Activated CD8-positive, alpha-beta memory T cell treated with anti-CD3 and anti-CD28 coated beads for 36 hours (primary cell): Measurements from ENCODE around the gene RAPGEF5. TPM values are rescaled to one million over a fixed set of nuclear protein-coding genes. Genes with fewer than 3 reads are reported as not detected.
"Not testable (repeated sequence)": the region's sequence is repeated elsewhere in the genome, so short reads cannot be mapped to it uniquely, and the experiment has no call there.

Source experiments
- CTCF ChIA-PET: fragments of 350-600 bp; sonication (Branson Sonifier 250); formaldehyde crosslinking; loops from one replicate; lab custom pipeline; 2021; ENCODE audit warnings: antibody characterized with exemption; lab: Charles Lee
- POLR2A ChIA-PET: fragments of 350-600 bp; sonication (Branson Sonifier 250); formaldehyde crosslinking; loops from one replicate; lab custom pipeline; 2021; ENCODE audit warnings: antibody characterized with exemption; lab: Charles Lee
- total RNA-seq, 2 experiments: library from RNA; stranded (reverse); gene quantifications; one replicate each; pipeline ENCODE4 v1.2.3, GENCODE V29; 2021

The RAPGEF5 gene
- total RNA-seq, 2 experiments from 2014 or later = 0.46 to 0.80 TPM

DNA sequence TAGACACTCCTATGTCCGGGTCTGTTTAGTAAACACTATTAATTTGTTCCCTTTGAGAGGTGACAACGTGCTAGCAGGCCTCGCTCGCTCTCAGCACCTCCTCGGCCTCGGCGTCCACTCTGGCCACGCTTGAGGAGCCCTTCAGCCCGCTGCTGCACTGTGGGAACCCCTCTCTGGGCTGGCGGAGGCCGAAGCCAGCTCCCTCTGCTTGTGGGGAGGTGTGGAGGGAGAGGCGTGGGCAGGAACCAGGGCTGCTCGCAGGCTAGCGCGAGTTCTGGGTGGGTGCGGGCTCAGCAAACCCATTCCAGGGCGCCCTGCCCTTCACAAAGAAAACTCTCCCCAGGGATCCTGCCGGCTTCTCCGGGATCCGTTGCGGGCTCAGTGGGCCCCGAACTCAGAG, 266.8 kb downstream of the RAPGEF5 start:
- CTCF ChIA-PET = interaction anchor here (1.1 kb wide), 1 partner anchor 20 kb away, joined by 6 read pairs; no protein-coding TSS in a partner anchor

DNA sequence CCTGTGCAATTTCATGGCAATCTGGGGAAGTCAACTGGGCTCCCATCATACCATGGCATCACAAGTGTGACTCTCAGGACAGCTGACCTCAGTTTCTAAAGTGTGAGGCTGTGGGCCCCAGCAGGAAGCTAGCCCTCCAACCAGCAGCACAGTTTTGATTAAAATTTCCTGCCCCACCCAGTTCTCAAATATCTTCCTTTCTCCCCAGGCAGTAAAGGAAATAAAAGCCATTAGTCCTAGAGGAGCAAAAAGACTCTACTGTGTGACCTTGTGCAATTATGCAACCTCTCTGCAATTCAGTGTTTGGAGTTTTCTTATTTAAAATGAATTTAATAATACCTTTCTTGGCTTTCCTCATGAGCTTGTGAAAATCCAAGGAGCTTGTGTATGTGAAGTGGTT, 268.1 kb downstream of the RAPGEF5 start:
- ChIA-PET CTCF (interaction anchor here (1.1 kb wide), 2 partner anchors 14 to 21 kb away, joined by 4 to 6 read pairs; no protein-coding TSS in a partner anchor), POLR2A (no interaction called here)

More for the DNA sequence above, 266.8 kb downstream of the RAPGEF5 start:
- POLR2A ChIA-PET = no interaction called here

DNA sequence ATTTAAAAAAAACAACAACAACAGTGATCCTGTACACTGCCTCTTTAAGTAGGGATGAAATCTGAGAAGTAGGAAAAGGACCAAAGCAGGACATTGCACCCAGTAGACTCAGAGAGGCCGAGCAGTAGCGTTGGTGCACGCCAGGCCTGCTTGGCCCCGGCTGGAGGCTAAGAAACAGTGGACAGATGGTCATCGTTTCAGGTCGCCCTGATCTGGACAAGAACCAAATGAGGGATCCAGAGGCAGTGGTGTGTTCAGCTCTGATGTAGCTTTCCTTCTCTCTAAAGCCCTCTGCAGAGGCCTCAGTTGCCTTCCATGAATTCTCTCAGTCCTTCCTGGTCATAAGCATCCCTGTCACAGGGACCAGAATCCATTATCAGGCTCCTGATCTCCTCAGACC, 269.1 kb downstream of the RAPGEF5 start:
- CTCF ChIA-PET = no interaction called here

DNA sequence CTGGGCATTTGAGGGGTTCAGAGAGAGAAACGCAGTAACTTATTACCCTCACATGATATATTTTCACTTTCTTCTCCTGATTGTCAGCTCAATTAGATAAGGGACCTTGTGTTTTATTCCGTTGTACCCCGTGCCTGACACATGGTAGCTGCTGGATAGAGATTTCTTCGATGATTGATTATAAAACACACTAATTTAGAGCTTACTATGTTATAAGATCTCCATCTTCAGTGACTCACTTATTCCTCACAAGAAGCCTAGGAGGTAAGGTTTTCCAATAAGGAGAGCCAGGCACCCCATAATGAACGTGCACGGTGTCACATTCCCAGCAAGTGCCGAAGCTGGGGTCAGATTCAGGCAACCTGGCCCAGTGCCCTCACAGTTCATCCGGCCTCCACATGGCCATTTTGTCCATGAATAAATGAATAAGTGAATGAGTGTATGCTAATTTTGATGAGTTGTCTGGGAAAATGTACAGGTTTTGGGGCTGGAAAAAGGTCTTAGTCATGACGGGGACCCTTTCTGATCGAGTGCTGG, 273.2 kb downstream of the RAPGEF5 start:
- POLR2A ChIA-PET = no interaction called here
- CTCF ChIA-PET = interaction anchor here (0.7 to 2.8 kb wide), 8 partner anchors 12 to 830 kb away, joined by 3 to 16 read pairs (median 4); partner anchors contain the start of gene CDCA7L

More for the DNA sequence above, 269.1 kb downstream of the RAPGEF5 start:
- POLR2A ChIA-PET = no interaction called here

DNA sequence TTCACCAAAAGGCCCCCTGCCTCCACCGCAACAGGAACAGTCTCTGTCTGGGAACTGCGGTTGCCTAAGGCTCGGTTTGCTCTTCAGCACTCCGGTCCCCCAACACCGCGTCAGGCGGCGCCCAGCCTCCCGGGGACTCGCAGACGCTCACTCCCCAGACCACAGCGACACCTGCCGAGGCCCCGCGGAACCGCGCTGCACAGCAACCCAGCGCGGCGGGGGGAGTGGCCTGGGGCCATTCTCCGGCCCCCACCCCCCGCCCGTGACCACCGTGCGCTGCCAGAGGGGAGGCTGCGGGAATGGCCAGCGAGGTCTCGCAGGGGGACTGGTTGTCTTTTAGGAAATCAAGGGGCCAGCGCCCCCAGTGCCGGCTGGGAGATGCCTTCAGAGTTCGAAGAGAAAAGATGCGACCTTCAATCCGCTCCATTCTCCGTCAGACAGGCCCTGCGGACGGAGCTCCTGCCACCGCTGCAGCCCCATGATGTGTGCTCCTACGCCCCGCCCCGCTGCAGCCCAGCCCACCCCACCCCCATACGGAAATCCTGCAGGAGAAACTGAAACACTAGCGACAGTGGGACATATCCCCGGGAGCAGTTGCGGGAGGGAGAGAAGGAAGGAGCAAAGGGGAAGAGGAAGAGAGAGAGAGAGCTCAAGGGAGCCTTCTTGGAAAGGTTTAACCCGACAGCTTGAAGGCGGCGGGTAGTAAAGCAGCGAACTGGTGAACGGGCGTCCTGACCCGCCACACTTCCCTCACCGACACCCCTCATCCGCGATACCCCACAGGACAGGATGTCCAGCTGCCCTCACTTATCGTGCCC, 273.9 kb downstream of the RAPGEF5 start:
- POLR2A ChIA-PET = no interaction called here

DNA sequence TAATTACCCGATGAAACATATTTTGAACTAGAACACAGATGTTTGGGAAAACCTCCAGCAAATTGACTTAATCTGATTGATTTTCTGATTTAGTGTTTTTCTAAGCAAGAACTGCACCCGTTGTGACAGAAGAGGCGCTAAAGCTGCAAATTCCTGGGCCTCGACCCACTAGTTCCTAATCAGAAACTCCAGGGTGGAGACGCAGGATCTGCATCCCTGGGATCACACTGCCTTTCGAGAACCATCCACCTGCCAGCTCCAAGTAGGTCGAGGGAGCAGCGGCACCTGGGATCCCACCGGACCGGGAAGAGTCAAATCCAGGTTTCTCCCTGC, 274.4 kb downstream of the RAPGEF5 start:
- CTCF ChIA-PET = interaction anchor here (0.7 to 2.8 kb wide), 5 partner anchors 14 to 137 kb away, joined by 3 to 16 read pairs (median 3); partner anchors contain the start of gene CDCA7L

More for the DNA sequence above, 273.9 kb downstream of the RAPGEF5 start:
- CTCF ChIA-PET = interaction anchor here (0.7 to 2.8 kb wide), 10 partner anchors 13 to 829 kb away, joined by 3 to 16 read pairs (median 4); partner anchors contain the start of genes CDCA7L and STEAP1B

DNA sequence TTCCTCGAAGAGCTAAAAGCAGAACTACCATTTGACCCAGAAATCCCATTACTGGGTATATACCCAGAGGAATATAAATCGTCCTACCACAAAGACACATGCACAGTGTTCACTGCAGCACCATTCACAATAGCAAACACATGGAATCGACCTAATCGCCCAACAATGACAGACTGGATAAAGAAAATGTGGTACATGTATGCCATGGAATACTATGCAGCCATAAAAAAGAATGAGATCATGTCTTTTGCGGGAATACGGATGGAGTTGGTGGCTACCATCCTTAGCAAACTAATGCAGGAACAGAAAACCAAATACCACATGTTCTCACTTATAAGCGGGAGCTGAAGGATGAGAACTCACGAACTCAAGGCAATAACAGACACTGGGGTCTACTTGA, 276.7 kb downstream of the RAPGEF5 start:
- POLR2A ChIA-PET = not testable (repeated sequence)
- CTCF ChIA-PET = interaction anchor here (0.6 kb wide), 1 partner anchor 674 kb away, joined by 4 read pairs; no protein-coding TSS in a partner anchor

More for the DNA sequence above, 274.4 kb downstream of the RAPGEF5 start:
- POLR2A ChIA-PET = no interaction called here

DNA sequence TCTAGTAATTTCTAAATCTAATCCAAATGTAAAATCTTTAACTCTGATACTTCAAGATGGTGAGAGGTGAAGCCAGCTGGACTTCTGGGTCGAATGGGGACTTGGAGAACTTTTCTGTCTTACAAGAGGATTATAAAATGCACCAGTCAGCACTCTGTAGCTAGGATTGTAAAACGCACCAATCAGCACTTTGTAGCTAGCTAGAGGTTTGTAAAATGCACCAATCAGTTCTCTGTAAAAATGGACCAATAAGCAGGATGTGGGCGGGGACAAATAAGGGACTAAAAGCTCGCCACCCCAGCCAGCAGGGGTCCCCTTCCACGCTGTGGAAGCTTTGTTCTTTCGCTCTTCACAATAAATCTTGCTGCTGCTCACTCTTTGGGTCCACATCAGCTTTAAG, 278.1 kb downstream of the RAPGEF5 start:
- POLR2A ChIA-PET = not testable (repeated sequence)
- CTCF ChIA-PET = interaction anchor here (0.6 kb wide), 1 partner anchor 25 kb away, joined by 3 read pairs; no protein-coding TSS in a partner anchor

DNA sequence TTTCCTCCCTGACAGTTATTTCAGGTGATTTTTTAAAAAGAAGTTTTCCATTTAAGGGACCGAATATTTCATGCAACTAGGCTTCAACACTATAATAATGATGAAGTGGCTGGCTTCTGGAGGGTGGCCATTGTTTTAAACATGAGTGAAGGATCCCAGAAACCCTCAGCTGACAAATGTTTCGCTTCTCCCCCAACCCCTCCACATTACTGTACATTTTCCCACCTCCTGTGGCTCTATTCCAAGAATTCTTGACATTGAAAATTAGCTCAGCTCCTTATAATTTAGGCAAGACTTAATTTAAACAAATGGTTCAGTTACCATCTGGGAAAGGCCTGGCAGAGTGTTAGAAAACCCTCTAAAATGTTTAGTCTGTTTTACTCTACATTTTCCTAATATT, 281.4 kb downstream of the RAPGEF5 start:
- ChIA-PET CTCF (no interaction called here), POLR2A (no interaction called here)

DNA sequence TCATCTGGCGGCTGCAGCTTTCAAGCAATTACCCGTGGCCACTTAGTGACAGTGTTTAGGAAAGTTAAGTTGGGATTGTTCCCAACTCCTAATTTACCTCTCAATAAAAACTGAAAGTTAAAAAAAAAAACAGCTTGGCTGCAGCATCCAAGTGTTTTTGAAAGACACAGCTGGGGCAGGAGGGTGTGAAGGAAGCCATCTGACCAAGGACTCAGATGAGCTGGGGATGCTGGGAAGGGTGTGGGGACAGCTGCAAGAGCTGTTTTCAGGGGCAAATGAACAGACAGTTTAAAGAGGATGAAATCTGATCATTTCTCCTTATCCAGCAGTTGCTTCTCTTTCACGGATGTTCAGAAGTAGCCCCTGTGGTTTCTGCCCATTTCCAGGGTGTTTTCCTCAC, 282.1 kb downstream of the RAPGEF5 start:
- POLR2A ChIA-PET = no interaction called here
- CTCF ChIA-PET = no interaction called here

Other genes starting within 250 kb of the RAPGEF5 start
- gene STEAP1B, start 143.0 kb upstream of the RAPGEF5 start, total RNA-seq = under 1 TPM in 1 of 2 experiments, not detected in 1; 0.23 TPM